Left colon (tissue), 2 donors: ENCODE measurements around the gene LRRC37A. TPM values are rescaled to one million over a fixed set of nuclear protein-coding genes. Genes with fewer than 3 reads are reported as not detected.
"Not testable (repeated sequence)": the region's sequence is repeated elsewhere in the genome, so short reads cannot be mapped to it uniquely, and the experiment has no call there.

Source experiments
- ATAC-seq: fragments of 200-7000 bp; cut with Tn5 transposase; one replicate; pipeline ENCODE4 v1.9.1; 2020; ENCODE audit warnings: mild to moderate bottlenecking, moderate library complexity
- DNase-seq, 2 donors: peaks; one replicate each; pipeline ENCODE4 v3.0.0-alpha.2; 2020
- intact Hi-C, 2 donors: fragments of 100-400 bp; cut with DNase I in 1 of 2; cut with micrococcal nuclease in 1 of 2; formaldehyde crosslinking; loops; one replicate each; pipeline versions ENCODE4 v1.11.2 to v1.14.0; 2022; cut with DNase I, micrococcal nuclease
- long read RNA-seq: library from polyadenylated mRNA; unstranded; transcript quantifications from one replicate; pipeline ENCODE4 v2.0.0, GENCODE V29; 2021
- total RNA-seq, 2 donors: library from RNA; stranded (reverse); fragmentation: NEBNext Ultra II Directional; extraction: Animal tissue kit (Norgen Biotek cat#: 25700); gene quantifications; one replicate each; pipeline ENCODE4 v1.2.1, GENCODE V29; 2021
- donor health status: DM: no; HTN: no; CAD: no.
- donor health status: DM: yes; HTN: yes; CAD: no.

The LRRC37A gene
- 1 to 10 TPM; 4.1 to 6.4 TPM for total RNA-seq
- long read RNA-seq, partial matches to known transcripts: 0 of 1 reads
- long read RNA-seq, other reads (novel, unspliced or antisense): 1 of 1 reads

DNA sequence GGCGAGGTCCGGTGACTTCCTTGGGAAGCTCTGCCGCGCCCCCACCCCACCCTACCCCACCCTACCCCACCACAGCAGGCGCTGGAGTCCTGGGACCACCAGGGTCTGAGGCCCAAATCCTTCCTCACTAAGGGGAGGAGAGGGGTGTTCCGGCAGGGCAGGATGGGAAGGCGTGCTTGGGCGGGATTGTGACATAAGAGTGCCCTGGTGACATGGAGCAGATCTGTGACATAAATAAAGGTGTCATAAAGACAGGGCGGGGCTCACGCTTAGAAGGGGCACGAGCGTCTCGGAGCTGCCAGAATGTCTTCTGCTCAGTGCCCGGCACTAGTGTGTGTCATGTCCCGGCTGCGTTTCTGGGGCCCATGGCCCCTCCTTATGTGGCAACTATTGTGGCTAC, at the start of gene LRRC37A:
TSS of gene LRRC37A (plus strand) at position 301 of the 400 bp plus-strand sequence. CDS start at position 304, 3 bp downstream.
- ATAC-seq, intact Hi-C loops, DNase-seq: not testable (repeated sequence)

DNA sequence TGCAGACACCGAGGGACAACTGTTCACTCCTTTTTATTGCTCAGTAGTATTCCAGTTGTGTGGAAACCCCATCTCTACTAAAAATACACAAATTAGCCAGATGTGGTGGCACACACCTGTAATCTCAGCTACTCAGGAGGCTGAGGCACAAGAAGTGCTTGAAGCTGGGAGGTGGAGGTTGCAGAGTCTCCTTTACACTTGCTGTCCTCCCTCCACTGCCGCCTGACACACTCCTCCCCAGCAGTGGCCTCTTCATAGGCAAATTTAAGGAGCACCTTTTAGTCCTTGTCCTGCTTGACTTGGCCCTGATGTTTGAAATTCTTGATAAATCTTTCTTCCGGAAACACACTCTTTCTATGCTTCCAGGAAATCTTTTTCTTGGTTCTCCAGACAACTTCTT, 45.8 kb upstream of the LRRC37A start:
- intact Hi-C loops, ATAC-seq, DNase-seq: not testable (repeated sequence)

DNA sequence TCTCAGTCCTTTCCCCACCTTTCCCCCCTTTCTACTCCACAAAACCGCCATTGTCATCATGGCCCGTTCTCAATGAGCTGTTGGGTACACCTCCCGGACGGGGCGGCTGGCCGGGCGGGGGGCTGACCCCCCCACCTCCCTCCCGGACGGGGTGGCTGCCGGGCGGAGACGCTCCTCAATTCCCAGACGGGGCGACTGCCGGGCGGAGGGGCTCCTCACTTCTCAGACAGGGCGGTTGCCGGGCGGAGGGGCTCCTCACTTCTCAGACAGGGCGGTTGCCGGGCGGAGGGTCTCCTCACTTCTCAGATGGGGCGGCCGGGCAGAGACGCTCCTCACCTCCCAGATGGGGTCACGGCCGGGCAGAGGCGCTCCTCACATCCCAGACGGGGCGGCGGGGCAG, 42.1 kb upstream of the LRRC37A start:
- ATAC-seq, intact Hi-C loops, DNase-seq: not testable (repeated sequence)

DNA sequence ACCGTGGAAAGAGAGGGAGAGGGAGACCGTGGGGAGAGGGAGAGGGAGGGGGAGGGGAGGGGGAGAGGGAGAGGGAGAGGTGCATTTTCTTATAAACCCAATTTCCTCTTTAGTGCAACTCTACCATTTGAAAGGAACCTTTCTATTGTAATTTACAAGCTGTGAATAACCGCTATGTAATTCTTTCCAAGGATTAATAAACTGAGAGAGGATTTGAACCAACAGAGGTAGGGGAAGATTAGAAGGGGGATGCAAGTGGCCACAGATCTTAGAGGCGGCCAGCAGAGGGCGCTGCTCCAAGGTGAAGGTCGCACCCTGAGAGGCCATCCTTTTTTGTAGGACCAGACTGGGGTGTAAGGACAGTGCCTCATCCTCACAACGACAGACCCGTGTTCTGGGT, 41.2 kb upstream of the LRRC37A start:
- peak; percentile 66 to 85 for DNase-seq
- intact Hi-C loops: not testable (repeated sequence)
- ATAC-seq: peak; percentile 89

DNA sequence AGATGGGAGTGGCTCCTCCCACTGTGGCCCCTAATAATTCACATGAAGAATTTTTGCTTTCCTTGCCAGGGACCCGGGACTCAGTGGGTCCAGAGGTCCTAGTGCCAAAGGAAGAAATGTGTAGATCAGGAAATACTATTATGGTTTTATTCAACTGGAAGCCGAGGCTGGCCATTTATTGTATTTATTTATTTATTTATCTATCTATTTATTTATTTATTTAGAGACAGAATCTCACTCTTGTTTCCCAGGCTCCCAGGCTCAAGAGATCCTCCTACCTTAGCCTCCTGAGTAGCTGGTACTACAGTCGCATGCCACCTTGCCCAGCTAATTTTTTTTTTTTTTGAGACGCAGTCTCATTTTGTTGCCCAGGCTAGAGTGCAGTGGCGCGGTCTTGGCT, 40.7 kb upstream of the LRRC37A start:
- DNase-seq, ATAC-seq, intact Hi-C loops: not testable (repeated sequence)

DNA sequence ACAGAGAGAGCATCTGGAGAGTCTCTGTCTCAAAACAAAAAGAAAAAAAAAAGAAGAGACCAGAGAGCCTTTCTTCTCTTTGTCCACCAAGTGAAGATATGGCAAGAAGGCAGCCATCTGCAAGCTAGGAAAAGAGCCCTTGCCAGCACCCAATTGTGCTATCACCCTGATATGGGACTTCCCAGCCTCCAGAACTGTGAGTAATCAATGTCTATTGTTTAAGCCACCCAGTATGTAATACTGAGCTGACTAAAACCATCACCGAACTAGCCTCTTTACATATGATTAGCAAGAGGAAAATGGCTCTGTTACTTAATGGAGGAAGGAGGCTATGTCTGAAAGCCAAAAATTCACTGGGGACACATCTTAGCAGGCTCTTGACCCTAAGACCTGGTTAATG, 38.6 kb upstream of the LRRC37A start:
- ATAC-seq, intact Hi-C loops, DNase-seq: not testable (repeated sequence)

DNA sequence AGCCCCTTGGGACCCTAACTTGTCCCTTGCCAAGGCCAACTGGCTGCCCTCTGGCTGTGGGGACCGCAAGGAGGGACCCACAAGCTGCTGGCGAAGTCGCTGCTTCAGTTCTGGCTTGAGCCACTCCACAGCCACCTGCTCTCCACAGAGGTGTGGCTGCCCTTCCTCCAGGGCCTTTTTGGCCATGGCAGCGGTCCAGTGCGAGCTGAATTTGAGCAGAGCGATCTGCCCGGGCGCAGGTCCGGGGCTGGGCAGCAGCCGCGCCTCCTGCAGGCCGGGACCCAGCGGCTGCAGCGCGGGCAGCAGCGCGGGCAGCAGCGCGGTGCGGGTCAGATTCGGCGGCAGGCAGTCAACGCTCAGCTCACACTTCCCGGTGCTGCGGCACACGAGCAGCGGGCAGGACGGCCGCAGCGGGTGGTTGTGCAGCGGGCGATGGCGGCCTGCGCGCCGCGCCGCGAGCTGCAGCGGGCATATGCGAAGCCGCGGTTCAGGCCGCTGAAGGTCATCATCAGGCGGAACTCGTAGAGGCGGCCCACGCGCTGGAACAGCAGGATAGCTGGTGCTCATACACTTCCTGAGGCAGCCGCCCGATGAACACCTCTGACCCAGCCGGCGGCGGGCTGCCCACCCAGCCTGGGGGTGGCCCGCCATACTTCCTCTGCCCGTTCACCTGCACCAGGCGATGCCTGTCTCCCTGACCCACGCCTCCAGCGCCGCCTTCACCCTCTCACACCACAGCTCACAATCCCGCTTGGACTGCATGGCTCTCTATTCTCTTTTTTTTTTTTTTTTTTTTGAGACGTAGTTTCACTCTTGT, 34.9 kb upstream of the LRRC37A start:
- ATAC-seq: peak; percentile 77

DNA sequence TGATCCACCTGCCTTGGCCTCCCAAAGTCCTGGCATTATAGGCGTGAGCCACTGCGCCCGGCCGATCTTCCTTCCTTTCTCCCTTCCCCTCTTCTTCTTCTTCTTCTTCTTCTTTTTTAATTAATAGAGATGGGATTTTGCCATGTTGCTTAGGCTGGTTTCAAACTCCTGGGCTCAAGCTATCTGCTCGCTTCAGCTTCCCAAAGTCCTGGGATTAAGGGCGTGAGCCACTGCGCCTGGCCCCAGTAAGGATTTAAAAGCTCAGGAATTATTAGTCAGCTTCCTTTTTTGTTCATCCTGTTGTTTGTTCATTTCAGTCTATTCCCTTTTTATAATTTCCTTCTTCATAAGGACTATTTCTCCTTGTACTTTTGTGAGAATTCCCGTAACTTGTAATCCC, 32.7 kb upstream of the LRRC37A start:
- DNase-seq (no peak), ATAC-seq (no peak)
- intact Hi-C loops: loop anchor here in 1 of 2 donors (5.0 kb wide), 1 partner anchor 675 kb away; no protein-coding TSS in a partner anchor

More for the DNA sequence above, 34.9 kb upstream of the LRRC37A start:
- DNase-seq: peak in 1 of 2 donors; percentile 43
- intact Hi-C loops: loop anchor here in 1 of 2 donors (5.0 kb wide), 1 partner anchor 673 kb away; no protein-coding TSS in a partner anchor

DNA sequence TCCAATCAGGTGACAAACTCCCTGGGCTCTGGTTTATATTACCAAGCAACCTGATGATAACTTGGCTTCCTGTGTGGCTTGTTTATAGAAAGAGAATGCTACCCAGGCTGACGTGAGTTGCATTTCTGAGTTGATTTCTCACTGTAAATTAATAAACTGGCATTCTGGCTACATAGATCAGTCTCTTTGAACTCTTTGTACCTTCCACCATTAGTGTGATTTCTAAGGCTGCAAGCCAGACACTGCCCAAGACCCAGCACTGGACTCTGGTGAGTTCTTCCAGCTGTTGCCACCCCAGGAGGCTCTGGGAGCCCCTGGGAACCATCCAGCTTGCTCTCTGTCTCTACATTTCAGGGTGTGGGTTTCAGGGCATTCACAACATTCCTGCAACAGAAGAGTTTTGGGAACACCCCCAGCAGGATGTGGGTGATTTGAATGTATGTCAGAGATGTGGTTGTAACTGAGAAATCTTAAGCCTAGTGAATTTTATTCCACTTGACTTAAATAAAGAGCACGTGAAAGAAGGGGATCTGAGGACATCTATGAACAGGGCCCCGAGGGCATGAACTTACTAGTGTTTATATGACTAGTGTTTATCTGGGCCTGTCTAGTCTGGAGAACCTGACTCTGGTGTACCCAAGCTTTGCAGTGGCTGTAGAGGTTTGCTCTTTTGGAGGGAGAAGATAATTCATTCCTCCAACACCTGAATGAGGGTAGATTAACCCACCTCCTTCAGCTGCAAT, 30.3 kb upstream of the LRRC37A start:
- intact Hi-C loops: loop anchor here in 1 of 2 donors (5.0 kb wide), 1 partner anchor 677 kb away; no protein-coding TSS in a partner anchor
- ATAC-seq (peak; percentile 23), DNase-seq (no peak)

DNA sequence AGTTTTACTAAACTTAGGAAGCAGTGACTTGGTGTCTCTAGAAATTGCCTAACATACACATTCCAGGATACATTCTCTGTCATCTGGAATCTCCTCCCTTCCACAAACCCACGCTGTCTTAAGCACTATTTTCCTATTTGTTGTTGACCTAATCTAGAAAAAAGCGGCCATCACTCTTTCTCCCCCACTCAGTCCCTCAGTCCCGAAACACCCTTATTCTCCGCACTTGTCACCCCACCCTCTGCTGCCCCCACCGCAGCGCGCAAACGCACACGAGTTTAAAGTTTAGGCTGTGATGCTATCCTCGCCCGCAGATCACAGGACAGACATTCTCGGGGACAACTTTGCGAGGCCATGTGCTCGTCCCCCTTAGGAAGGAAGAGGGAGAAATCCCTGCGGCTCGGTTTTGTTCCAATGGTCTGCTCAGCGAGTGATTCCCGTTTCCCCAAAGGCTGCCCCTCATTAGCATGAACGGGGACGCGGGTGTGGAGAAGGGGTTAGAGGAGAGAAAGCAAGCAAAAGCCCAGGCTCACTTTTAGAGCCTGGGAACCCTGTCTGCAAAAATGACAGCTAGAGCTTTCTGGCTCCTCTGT, 28.8 kb upstream of the LRRC37A start:
- peak; percentile 0 for ATAC-seq
- DNase-seq: peak in 1 of 2 donors; percentile 35
- intact Hi-C loops: not testable (repeated sequence)

DNA sequence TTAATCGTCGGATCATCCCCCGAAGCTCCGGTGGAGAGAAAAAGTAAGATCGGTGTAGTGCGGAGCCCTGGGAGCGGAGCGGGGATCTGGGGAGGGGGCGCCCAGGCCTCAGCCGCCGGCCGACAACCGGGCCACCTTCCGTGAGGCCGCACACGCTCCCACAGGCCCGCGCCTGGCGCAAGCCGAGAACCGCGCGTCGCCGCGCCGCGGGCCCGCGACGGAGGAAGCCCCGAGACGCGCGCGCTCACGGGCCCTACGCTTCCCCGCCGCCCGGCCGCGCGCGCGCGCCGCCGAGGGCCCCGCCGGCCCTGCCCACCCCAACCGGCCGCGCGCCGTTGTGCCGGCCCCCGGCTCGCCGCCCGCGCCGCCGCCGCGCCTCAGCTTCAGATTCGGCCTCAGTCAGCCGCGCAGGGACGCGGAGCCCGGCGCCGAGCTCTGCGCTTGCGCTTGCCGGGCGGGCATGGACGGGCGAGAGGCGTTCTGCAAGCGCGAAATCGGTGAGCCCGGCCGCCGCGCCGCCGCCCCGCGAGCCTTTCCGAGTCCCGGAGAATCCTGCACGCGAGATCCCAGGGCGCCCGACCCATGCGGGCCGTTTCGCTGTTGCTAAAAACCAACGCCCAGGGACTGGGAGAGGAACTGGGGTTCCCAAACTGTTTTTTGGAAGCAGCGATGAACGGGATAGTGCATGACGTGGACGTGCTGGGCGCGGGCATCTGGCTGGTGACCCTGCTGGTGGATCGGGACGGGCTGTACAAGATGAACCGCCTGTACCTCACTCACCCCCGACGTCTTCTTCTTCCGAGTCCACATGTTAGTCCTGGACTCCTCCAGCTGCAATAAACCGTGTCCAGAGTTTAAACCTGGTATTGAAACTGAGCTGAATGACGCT, 28.0 kb upstream of the LRRC37A start:
- peak; percentile 89 for ATAC-seq
- intact Hi-C loops: no loop called here
- DNase-seq: peak; percentile 69 to 86

DNA sequence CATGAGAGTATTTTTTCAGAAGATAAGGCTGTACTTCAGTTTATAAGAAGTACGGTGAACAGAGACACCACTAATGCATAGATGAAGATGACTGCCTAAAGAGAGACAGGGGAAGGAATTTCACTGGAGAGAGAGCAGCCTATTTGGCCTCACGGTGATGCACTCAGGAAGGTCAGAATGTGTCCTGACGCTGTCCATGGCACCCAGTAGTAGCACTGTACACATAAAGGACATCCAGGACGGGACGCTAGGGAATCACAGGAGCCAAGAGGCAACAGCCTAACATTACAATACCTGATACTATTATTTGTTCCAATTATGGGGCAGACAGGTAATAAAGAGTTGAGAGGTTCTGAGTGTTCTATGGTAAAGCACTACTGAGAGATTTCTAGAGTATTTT, 24.9 kb upstream of the LRRC37A start:
- DNase-seq: no peak
- ATAC-seq: no peak
- intact Hi-C loops: no loop called here

DNA sequence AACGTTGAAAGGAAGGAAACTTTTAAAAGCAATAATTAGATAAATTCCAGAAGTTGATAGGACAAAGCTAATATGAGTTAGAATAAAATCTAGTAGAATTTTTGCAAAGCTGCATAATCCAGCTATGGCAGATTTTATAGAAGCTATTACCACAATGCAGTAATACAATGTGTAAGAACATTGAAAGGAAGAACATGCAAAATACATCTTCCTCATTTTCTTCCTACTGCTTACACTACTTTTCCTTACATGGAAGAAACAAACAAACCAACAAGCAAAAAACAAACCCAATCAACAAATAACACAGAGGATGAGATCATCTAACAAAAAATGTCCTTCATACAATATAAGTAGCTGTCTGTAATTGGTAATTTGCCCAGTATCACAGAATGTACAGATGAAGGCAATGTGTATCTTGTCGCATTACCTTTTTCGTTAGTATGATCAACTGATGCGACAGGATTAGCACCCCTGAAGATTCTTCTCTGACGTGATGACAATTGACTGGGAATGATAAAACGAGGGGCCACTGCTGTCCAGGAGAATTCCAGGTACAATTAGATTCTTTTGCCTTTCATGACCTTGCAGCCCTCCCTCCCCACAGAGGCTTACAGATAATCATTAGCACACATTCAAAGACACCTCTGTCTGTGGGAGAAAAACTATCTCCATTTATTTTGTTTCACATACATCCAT, 21.2 kb upstream of the LRRC37A start:
- DNase-seq: no peak
- intact Hi-C loops: no loop called here
- ATAC-seq: no peak

DNA sequence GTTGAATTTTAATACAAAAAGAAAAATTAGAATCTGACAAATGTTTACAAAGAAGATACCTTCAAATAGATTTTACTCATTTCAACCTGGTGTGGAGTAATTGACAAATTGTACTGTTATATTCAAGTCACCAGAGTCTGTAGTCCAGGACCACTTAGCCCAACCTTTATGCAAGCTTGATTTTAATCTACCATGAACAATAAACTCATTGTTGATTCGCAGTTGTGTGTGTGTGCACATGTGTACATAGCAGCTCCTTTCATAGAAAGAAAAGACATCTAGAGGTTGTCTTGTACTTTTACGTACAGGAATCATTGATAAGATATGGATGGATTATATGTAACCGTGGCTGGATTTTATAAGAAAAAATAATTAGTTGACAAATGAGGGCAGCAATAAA, 20.7 kb upstream of the LRRC37A start:
- intact Hi-C loops: no loop called here
- peak; percentile 45 for ATAC-seq
- DNase-seq: no peak

DNA sequence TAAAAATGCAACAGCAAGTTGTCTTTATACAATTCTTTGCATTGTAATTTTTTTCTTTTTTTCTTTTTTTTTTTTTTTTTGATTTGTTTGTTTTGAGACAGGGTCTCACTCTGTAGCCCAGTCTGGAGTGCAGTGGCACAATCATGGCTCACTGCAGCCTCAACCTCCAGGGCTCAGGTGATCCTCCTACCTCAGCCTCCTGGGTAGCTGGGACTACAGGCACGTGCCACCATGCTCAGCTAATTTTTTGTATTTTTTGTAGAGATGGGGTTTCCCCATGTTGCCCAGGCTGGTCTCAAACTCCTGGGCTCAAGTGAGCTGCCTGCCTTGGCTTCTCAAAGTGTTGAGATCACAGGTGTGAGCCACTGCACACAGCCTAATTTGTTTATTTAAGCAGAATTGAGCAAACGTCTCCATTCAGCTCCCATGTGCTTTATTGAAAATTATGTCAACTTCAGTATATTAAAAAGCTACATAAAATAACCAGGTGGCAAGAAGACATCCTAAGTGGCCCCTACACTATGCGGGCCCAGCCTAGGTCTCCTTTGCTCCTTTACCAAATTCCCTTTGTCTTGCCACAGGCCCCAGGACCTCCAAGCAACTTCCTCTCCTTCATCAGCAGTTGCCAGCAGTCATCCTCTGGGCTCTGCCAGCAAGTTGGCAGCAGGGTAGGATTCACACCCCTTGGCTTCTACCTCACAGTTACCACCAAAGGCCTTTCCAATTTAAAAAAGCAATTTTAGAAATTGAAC, 18.0 kb upstream of the LRRC37A start:
- DNase-seq, intact Hi-C loops: not testable (repeated sequence)
- ATAC-seq: peak; percentile 20

DNA sequence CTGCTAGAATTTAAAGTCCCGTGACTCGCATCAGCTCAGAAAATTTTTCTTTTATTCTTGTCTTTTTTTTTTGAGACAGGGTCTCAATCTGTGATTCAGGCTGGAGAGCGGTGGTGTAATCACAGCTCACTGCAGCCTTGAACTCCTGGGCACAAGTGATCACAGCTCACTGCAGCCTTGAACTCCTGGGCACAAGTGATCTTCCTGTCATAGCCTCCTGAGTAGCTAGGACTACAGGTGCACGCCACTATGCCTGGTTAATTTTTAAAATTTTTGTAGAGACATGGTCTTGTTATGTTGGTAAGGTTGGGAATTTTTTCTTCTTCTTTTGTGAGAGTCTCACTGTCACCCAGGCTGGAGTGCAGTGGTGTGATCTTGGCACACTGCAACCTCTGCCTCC, 13.6 kb upstream of the LRRC37A start:
- intact Hi-C loops: loop anchor here in 1 of 2 donors (10.0 kb wide), 1 partner anchor 277 kb away; no protein-coding TSS in a partner anchor
- DNase-seq, ATAC-seq: not testable (repeated sequence)

DNA sequence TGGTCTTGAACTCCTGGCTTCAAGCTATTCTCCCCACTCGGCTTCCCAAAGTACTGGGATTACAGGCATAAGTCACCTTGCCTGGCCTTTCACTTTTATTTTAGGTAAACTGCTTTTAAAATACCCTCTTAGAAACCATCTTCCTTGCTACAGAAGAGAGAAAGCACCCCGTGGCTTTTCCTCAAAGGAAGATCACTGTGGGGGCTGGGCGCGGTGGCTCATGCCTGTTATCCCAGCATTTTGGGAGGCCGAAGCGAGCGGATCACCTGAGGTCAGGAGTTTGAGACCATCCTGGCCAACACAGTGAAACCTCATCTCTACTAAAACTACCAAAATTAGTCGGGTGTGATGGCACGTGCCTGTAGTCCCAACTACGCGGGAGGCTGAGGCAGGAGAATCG, 12.3 kb upstream of the LRRC37A start:
- not testable (repeated sequence) for ATAC-seq, DNase-seq
- intact Hi-C loops: loop anchor here in 1 of 2 donors (10.0 kb wide), 1 partner anchor 278 kb away; no protein-coding TSS in a partner anchor
